COLO668 (cell line): ENCODE results near the gene TGFB2.

ENCODE experiments used
- DNase-seq: peaks from one replicate; lab custom pipeline; 2025; ENCODE audit not compliant: unreplicated experiment; lab: John Stamatoyannopoulos, UW

The TGFB2 gene

GRCh38 chr1:218481116-218481775, 136.1 kb downstream of the TGFB2 start:
- DNase-seq, result no peak

GRCh38 chr1:218482683-218483082, 137.5 kb downstream of the TGFB2 start:
- no peak for DNase-seq

- no peak for DNase-seq
Observed at GRCh38 chr1:218485241-218485928, 140.2 kb downstream of the TGFB2 start.

GRCh38 chr1:218488531-218488930, 143.4 kb downstream of the TGFB2 start:
- DNase-seq, result no peak

- no peak for DNase-seq
Observed at GRCh38 chr1:218488986-218489385, 143.8 kb downstream of the TGFB2 start.

- DNase-seq, result no peak
Observed at GRCh38 chr1:218490406-218490922, 145.3 kb downstream of the TGFB2 start.

GRCh38 chr1:218492874-218493273, 147.7 kb downstream of the TGFB2 start:
- DNase-seq, result no peak

GRCh38 chr1:218493986-218494385, 148.8 kb downstream of the TGFB2 start:
- no peak for DNase-seq
